Astrocyte of the spinal cord (primary cell): ENCODE results near the gene KRTAP6-3.

ENCODE experiments used
- DNase-seq: peaks from one replicate; pipeline ENCODE4 v3.0.0; 2011; ENCODE audit warnings: low read depth, low spot score
- H3K4me3 ChIP-seq: 2 replicates; pipeline ENCODE4 v1.5.1; 2011; ENCODE audit warnings: low read depth, mild to moderate bottlenecking, low read length, moderate library complexity
- CTCF ChIP-seq: IDR thresholded peaks from 2 replicates; pipeline ENCODE4 v1.5.1; 2012; ENCODE audit warnings: low read depth, mild to moderate bottlenecking, low read length, inconsistent platforms
- in situ Hi-C: cut with HindIII; loops from 2 replicates; pipeline ENCODE4 v1.10.0; 2017; ENCODE audit warnings: low sequenced_read_pairs

KRTAP6-3 gene

GRCh38 chr21:30598802-30599201 lies 6.6 kb downstream of the KRTAP6-3 start, which contains the start of gene KRTAP6-2:
KRTAP6-2 (minus strand) TSS chr21:30598902; CDS start chr21:30598874, 28 bp downstream.
- TF ChIP-seq CTCF = no peak
- no peak within 1 kb of the TSS for H3K4me3 ChIP-seq
- no peak for DNase-seq
- in situ Hi-C loops = no loop called here

GRCh38 chr21:30600787-30601186 lies 8.5 kb downstream of the KRTAP6-3 start, which contains the start of gene KRTAP22-1:
KRTAP22-1 (plus strand) TSS chr21:30601087.
- no peak for TF ChIP-seq CTCF
- in situ Hi-C loops = no loop called here
- H3K4me3 ChIP-seq = no peak within 1 kb of the TSS
- DNase-seq = no peak

- no peak overlapping the region for H3K4me3 ChIP-seq
- in situ Hi-C loops = no loop called here
- TF ChIP-seq CTCF = no peak
- no peak for DNase-seq
Measured at GRCh38 chr21:30605968-30606367, 13.7 kb downstream of the KRTAP6-3 start.

- TF ChIP-seq CTCF = no peak
- in situ Hi-C loops = no loop called here
- no peak overlapping the region for H3K4me3 ChIP-seq
- DNase-seq = no peak
Measured at GRCh38 chr21:30612132-30612531, 19.9 kb downstream of the KRTAP6-3 start.

GRCh38 chr21:30613836-30614235 lies 21.6 kb downstream of the KRTAP6-3 start, which contains the start of gene KRTAP6-1:
KRTAP6-1 (minus strand) TSS chr21:30613930; CDS start chr21:30613904, 26 bp downstream.
- in situ Hi-C loops = no loop called here
- no peak within 1 kb of the TSS for H3K4me3 ChIP-seq
- no peak for TF ChIP-seq CTCF
- no peak for DNase-seq

- in situ Hi-C loops = no loop called here
Measured at GRCh38 chr21:30615199-30615598, 23.0 kb downstream of the KRTAP6-3 start.

More at GRCh38 chr21:30615199-30615598, 23.0 kb downstream of the KRTAP6-3 start:
- no peak overlapping the region for H3K4me3 ChIP-seq
- TF ChIP-seq CTCF = no peak
- no peak for DNase-seq
